ENCODE data around the gene ALG5. TPM values are rescaled to one million over a fixed set of nuclear protein-coding genes. Genes with fewer than 3 reads are reported as not detected.
A peak's percentile ranks its signal among the peaks of the same experiment; 100 is the strongest.

Gene ALG5
- total RNA-seq, 1 experiment from 2014 or later = 16.9 TPM

- Histone ChIP-seq H3K4me3 (ENCODE audit: insufficient read depth, low read depth, low read length) (peak overlapping the region; percentile 92; the same call in 1 of the 2 replicates), H3K36me3 (replicated peaks; ENCODE audit: control insufficient read depth, insufficient read depth, low read length) (peaks cover 10% of the 10 kb centered on the region), H3K27me3 (ENCODE audit: control insufficient read depth, insufficient read depth, low read length) (no peaks in the 10 kb centered on the region)
- DNase-seq = no peak
Observed at GRCh38 chr13:37001921-37002250, 2.7 kb upstream of the ALG5 start.

- H3K27me3 ChIP-seq (ENCODE audit: control insufficient read depth, insufficient read depth, low read length) = no peaks in the 10 kb centered on the region
- H3K36me3 ChIP-seq (replicated peaks; ENCODE audit: control insufficient read depth, insufficient read depth, low read length) = peaks cover 6% of the 10 kb centered on the region
- H3K4me3 ChIP-seq (ENCODE audit: insufficient read depth, low read depth, low read length) = peak overlapping the region; percentile 94
- peak; percentile 50 for DNase-seq
Observed at GRCh38 chr13:36998624-36999041, 507 bp downstream of the ALG5 start.

DNA sequence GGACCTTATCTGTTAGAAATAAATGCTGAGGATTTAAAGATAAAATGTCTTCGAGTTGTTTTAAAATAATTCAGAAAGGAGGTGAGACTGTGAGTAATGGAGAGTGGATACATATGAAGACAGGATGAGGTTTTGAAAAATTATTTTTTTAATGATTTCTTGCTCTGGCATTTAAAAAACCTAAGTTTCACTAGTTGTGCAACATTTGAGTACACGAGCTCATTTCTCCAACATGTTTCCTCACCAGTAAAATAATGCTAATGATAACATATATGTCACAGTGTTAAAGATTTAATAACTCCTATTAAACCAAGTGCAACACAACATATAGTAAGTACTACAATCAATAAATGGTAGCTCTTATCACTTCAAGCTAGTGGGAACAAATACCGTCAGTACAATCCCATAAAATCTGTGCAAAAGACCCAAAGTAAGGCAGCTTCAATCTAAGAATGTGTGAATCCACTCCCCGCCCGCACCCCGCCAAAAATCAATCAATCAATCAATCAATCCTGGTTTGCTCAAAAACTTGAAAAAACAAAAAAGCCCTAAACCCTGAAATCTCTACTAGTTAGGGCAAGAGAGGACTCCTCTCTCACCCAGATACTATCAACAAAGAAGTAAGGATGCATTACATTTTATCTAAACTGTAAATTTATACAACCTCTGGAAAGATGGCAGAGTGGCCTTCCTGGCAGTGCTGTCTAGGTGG lies 1.3 kb downstream of the ALG5 start:
- Histone ChIP-seq H3K27me3 (ENCODE audit: control insufficient read depth, insufficient read depth, low read length) (no peaks in the 10 kb centered on the region), H3K36me3 (replicated peaks; ENCODE audit: control insufficient read depth, insufficient read depth, low read length) (peaks cover 8% of the 10 kb centered on the region), H3K4me3 (ENCODE audit: insufficient read depth, low read depth, low read length) (peak overlapping the region; percentile 94)
- DNase-seq = no peak

DNA sequence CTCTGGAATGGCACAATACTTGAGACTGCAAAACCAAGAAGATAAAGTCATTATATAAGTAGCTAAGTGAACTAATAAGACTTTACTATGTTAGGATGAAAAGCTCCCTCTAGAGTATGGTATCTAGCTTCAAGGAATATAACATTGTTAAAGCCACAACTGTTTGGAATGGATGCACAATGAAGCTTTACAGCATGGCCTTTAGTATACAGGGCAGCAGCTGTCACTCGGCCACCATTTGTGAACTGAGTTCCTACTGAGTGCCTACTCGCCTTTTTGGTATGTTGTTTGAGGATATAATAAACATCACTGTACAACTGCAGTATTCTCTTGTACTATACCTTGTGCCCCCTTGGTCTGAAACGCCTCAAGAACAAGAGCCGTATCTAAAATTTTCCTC lies 6.8 kb downstream of the ALG5 start:
- peaks cover 23% of the 10 kb centered on the region for H3K36me3 ChIP-seq (replicated peaks; ENCODE audit: control insufficient read depth, insufficient read depth, low read length)
- H3K27me3 ChIP-seq (ENCODE audit: control insufficient read depth, insufficient read depth, low read length) = no peaks in the 10 kb centered on the region
- no peak for DNase-seq

GRCh38 chr13:36986462-36987240 lies 12.5 kb downstream of the ALG5 start:
- Histone ChIP-seq H3K27me3 (ENCODE audit: control insufficient read depth, insufficient read depth, low read length) (no peaks in the 10 kb centered on the region), H3K4me3 (ENCODE audit: insufficient read depth, low read depth, low read length) (no peak overlapping the region), H3K36me3 (replicated peaks; ENCODE audit: control insufficient read depth, insufficient read depth, low read length) (peaks cover 15% of the 10 kb centered on the region)
- DNase-seq = no peak

More for the DNA sequence above, 6.8 kb downstream of the ALG5 start:
- H3K4me3 ChIP-seq (ENCODE audit: insufficient read depth, low read depth, low read length) = no peak overlapping the region

DNA sequence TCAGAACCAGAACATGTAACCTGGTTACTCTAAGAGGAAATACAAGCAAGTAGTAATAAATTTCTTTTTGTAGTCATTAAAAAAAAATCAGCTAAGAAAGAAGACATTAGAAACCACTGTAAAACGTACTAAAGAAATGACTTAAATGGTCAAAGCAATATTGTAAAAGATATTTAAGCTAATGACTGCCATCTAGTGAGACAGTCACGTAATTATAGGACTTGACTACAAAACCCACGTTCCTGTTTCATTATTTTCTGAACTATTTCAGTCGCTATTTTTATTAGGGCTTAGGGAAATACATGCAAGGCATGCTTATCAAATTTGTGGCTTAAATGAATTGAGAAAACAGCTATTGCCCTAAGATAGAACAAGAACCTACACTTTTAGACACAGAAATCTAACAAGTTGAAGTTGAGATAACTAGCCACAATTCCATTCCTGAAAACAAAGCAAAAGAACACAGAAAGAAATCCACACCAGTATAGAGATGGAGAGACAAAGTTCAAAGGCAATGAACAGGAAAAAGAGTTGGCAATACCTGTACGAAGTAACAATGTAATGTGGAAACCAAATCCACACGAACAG lies 17.9 kb downstream of the ALG5 start:
- H3K27me3 ChIP-seq (ENCODE audit: control insufficient read depth, insufficient read depth, low read length) = no peaks in the 10 kb centered on the region
- peaks cover 5% of the 10 kb centered on the region for H3K36me3 ChIP-seq (replicated peaks; ENCODE audit: control insufficient read depth, insufficient read depth, low read length)
- H3K4me3 ChIP-seq (ENCODE audit: insufficient read depth, low read depth, low read length) = no peak overlapping the region
- DNase-seq = peak; percentile 24

- no peak for DNase-seq
- peaks cover 2% of the 10 kb centered on the region for H3K36me3 ChIP-seq (replicated peaks; ENCODE audit: control insufficient read depth, insufficient read depth, low read length)
- H3K27me3 ChIP-seq (ENCODE audit: control insufficient read depth, insufficient read depth, low read length) = no peaks in the 10 kb centered on the region
- no peak overlapping the region for H3K4me3 ChIP-seq (ENCODE audit: insufficient read depth, low read depth, low read length)
Observed at GRCh38 chr13:36979361-36980050, 19.6 kb downstream of the ALG5 start.

GRCh38 chr13:36975172-36975571 lies 24.0 kb downstream of the ALG5 start:
- Histone ChIP-seq H3K4me3 (ENCODE audit: insufficient read depth, low read depth, low read length) (no peak overlapping the region), H3K27me3 (ENCODE audit: control insufficient read depth, insufficient read depth, low read length) (no peaks in the 10 kb centered on the region), H3K36me3 (replicated peaks; ENCODE audit: control insufficient read depth, insufficient read depth, low read length) (no peaks in the 10 kb centered on the region; the same call in 1 of the 2 replicates)
- no peak for DNase-seq

DNA sequence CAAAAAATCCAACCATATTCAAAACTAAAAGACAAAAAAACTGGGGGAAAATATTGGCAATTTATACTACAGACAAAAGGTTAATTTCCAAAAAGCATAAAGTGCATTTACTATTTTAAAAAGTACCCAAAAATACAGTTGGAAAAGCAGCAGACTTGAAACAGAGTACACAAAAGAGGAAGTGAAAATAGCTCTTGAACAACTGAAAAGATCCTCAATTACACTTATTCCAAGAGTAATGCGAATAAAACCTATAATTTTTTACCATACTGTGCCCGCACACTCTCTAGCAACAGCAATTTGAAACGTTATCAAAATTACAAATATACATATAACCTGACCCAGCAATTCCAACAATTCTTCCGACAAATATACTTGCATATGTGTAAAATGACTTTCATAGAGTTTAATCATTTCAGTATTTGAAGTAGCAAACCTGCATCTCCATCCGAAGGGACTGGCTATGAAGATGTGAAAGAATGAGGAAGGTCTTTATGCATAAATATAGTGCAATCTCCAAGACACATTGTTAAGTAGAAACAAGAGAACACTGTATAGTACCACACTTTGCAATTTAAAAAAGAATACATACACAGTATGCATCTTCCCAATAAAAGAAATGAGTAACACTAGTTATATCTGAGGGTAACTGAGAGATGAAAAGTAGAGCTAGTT lies 25.4 kb downstream of the ALG5 start:
- Histone ChIP-seq H3K36me3 (replicated peaks; ENCODE audit: control insufficient read depth, insufficient read depth, low read length) (no peaks in the 10 kb centered on the region), H3K27me3 (ENCODE audit: control insufficient read depth, insufficient read depth, low read length) (no peaks in the 10 kb centered on the region), H3K4me3 (ENCODE audit: insufficient read depth, low read depth, low read length) (no peak overlapping the region)
- DNase-seq = no peak

DNA sequence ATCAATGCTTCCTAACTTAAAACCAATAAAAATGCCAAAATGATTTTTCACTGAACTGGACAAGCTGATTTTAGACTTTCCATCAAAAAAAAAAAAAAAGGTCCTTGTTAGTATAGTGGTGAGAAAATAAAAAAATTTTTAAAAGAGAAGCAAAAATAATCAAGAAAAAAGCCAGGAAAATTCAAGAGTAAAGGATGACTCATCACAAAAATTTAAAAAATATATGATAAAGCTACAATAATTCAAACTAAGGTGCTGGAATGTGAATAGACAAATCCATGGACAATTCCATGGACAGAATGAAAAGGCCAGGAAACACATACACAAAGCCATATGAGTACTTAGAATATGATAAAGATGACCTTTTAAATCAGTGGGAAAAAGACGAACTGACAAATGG lies 26.1 kb downstream of the ALG5 start:
- H3K36me3 ChIP-seq (replicated peaks; ENCODE audit: control insufficient read depth, insufficient read depth, low read length) = no peaks in the 10 kb centered on the region
- no peak overlapping the region for H3K4me3 ChIP-seq (ENCODE audit: insufficient read depth, low read depth, low read length)
- no peak for DNase-seq

GRCh38 chr13:36966404-36966803 lies 32.7 kb downstream of the ALG5 start:
- H3K36me3 ChIP-seq (replicated peaks; ENCODE audit: control insufficient read depth, insufficient read depth, low read length) = peaks cover 4% of the 10 kb centered on the region
- H3K27me3 ChIP-seq (ENCODE audit: control insufficient read depth, insufficient read depth, low read length) = no peaks in the 10 kb centered on the region
- no peak for DNase-seq
- H3K4me3 ChIP-seq (ENCODE audit: insufficient read depth, low read depth, low read length) = no peak overlapping the region

More for the DNA sequence above, 26.1 kb downstream of the ALG5 start:
- no peaks in the 10 kb centered on the region for H3K27me3 ChIP-seq (ENCODE audit: control insufficient read depth, insufficient read depth, low read length)

DNA sequence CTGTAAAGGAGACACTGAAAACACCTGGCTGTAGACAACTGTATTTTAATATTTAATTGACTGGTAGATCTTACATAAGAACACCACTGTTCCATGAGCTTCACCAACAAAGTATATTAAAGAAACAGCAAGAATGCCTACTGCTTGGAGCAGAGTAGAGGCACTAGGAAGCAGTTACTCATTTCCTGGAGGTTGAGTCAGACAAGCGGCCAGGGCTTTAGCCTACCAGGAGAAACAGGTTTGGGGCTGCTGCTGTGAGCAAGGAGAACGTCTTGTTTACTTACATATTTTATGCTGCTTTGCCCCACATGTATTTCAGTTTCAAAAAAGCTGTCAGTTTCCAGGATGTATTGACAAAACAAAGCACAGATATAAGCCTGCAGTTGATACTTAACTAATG lies 33.4 kb downstream of the ALG5 start:
- no peak overlapping the region for H3K4me3 ChIP-seq (ENCODE audit: insufficient read depth, low read depth, low read length)
- DNase-seq = no peak
- H3K36me3 ChIP-seq (replicated peaks; ENCODE audit: control insufficient read depth, insufficient read depth, low read length) = peaks cover 4% of the 10 kb centered on the region
- no peaks in the 10 kb centered on the region for H3K27me3 ChIP-seq (ENCODE audit: control insufficient read depth, insufficient read depth, low read length)

DNA sequence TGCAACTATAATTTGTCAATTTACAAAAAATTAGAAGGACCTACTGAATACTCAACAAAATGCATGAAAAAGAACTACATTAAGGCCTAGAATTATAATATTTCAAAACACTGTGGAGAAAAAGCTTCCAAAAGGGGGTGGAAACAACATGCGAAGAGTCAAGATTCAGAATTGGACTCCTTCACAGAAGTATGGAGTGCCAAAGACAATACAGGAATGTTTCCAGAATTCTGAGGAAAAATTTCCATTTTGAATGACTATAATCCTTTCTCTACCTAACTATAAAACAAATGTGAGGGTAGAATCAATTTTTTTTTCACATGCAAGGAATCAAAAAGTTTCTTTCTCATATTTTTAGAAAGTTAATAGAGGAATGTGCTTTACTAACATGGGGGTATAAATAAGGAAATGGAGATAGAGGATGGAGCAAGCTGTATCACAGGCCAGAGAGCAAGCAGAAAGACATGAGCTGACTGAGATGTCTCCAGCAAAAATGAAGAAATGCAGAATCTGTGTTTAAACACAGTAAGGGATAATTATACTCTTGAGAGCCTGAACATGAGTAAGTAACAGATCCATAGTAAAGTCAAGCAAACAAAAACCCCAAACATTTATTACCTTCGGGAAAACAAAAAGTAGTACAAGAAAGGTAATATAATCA lies 39.6 kb downstream of the ALG5 start:
- DNase-seq = no peak
- H3K4me3 ChIP-seq (ENCODE audit: insufficient read depth, low read depth, low read length) = no peak overlapping the region
- peaks cover 3% of the 10 kb centered on the region; the same call in 1 of the 2 replicates for H3K36me3 ChIP-seq (replicated peaks; ENCODE audit: control insufficient read depth, insufficient read depth, low read length)
- no peaks in the 10 kb centered on the region for H3K27me3 ChIP-seq (ENCODE audit: control insufficient read depth, insufficient read depth, low read length)

DNA sequence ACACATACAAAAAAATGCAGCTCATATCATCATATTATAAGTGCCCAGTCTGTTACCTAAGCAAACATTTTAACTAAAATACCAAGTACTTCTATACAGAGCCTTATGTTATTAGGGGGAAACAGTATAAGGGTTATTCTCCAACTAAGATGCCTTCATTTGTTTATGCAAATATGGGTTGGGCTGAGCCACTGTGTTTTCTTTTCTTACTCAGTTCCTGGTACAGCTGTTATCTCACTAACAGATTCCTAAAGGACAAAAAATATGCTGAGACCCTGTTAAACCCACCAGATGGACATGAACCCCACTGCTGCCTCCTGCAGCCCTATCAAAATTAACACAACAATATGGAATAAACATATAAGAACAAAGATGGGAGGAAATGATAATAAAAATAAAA lies 44.6 kb downstream of the ALG5 start:
- H3K36me3 ChIP-seq (replicated peaks; ENCODE audit: control insufficient read depth, insufficient read depth, low read length) = no peaks in the 10 kb centered on the region; the same call in 1 of the 2 replicates

More for the DNA sequence above, 44.6 kb downstream of the ALG5 start:
- Histone ChIP-seq H3K27me3 (ENCODE audit: control insufficient read depth, insufficient read depth, low read length) (no peaks in the 10 kb centered on the region), H3K4me3 (ENCODE audit: insufficient read depth, low read depth, low read length) (no peak overlapping the region)
- no peak for DNase-seq
